GM12873 (cell line): Measurements from ENCODE around the gene KRT3.

Experiments used
- TF ChIP-seq, protein P1 (sequence below): IDR thresholded peaks from 2 replicates; pipeline ENCODE4 v1.5.1; 2012; ENCODE audit warnings: low read depth, mild to moderate bottlenecking, moderate library complexity, low read length, control low read depth; ENCODE audit not compliant: insufficient read depth; ENCODE audit errors: missing control alignments

KRT3 gene

DNA sequence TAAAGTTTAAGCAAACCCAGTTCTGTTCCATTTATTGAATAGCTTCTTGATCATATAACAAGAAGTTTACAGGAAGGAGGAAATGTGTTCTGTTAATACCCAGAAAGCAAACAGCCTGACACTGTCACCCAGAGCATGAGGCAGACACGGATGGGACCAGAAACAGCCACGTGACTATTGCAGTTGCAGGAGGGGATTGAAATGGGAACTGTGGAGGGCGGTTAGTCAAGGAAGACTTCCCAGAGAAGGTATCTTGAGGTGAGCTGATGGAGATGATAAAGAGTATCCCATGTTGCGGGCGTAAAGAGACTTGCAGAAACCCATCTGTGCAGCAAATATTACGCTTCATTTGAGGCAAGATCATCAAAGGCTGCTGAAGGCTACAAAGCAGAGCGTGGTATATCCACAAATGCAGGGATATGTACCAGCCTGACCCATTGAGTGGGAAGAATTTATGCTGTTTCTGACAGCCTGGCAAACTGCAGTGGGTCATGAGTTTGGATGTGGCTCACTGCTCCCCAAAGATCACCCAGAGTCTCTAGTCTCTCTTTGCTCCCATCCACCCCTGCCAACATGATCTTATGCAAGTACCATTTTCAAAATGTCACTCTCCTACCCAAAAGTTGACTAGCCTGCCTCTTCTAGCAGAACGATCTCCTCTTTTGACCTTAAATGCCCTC, 39.5 kb downstream of the KRT3 start:
- TF ChIP-seq, protein P1, sequence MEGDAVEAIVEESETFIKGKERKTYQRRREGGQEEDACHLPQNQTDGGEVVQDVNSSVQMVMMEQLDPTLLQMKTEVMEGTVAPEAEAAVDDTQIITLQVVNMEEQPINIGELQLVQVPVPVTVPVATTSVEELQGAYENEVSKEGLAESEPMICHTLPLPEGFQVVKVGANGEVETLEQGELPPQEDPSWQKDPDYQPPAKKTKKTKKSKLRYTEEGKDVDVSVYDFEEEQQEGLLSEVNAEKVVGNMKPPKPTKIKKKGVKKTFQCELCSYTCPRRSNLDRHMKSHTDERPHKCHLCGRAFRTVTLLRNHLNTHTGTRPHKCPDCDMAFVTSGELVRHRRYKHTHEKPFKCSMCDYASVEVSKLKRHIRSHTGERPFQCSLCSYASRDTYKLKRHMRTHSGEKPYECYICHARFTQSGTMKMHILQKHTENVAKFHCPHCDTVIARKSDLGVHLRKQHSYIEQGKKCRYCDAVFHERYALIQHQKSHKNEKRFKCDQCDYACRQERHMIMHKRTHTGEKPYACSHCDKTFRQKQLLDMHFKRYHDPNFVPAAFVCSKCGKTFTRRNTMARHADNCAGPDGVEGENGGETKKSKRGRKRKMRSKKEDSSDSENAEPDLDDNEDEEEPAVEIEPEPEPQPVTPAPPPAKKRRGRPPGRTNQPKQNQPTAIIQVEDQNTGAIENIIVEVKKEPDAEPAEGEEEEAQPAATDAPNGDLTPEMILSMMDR = no peak

DNA sequence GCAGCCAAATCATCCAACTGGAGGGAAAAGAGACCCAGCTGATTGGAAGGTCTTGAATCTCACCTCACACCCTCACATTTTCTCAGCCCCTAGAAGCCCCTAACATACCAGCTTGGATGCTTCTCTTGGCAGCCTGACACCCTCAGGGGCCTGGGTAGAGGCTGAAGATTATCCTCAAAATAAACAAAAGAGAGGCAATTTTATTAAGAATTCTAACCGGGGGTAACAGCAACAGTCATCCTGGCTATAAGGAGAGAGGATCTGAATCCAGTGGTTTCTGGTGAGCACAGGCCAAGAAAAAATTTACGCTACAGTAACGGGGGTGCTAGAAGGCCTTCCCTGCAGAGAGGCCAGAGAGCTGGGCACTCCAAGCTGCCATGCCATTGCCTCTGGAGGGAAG, 40.4 kb downstream of the KRT3 start:
- TF ChIP-seq, protein P1 = no peak

DNA sequence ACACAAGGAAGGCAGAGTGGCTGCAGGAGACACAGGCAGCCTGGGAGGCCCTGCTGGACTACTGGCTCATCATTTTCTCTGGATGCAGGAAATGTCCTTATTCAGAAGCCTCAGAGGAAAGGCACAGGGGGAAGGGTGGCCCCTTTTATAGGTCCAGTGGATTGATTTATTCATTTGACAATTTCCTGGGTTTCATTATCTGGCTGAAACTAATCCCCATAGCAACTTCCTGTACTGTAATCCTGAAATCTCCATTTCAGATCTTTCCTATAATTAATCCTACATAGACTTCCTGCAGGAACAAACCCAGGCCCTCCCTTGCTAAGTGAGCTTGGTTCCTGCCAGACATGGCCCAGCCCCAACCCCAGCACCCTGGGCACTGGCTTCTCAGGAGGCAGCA, 41.8 kb downstream of the KRT3 start:
- TF ChIP-seq, protein P1 = no peak

DNA sequence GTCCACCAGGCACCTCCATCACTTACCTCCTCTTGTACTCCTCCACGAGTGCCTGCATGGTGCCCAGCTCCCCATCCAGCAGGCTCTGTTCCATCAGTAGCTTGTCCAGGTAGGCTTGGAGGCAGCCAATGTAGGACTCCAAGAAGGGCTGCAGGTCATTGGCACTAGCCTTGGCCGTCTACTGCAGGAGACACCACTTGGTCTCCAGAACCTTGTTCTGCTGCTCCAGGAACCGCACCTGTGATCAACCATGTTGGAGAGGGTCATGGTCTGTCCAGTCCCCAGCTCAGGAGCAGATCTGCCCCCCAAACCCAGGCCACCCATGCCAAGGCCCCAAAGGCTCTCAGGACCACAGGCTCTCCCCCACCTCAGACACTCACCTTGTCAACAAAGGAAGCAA, 42.6 kb downstream of the KRT3 start:
- TF ChIP-seq, protein P1 = no peak

DNA sequence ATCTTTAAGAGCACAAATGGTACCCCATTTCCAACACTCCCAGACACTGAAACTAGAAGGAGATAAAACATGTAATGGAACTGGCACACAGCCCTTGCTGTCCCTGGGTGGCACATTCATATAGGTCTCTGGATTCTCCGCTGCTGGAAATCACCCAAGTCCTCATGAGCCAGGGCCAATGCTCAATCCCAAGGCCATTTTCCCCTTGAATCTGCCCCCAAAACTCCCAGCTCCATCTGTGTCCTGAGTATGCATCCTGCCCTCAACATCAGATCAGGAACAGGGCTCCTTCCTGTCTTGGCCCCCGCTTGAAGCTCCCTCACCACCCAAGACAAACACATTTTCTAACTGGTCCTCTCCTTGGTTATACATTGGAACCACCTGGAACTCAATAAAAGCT, 43.4 kb downstream of the KRT3 start:
- TF ChIP-seq, protein P1 = no peak

DNA sequence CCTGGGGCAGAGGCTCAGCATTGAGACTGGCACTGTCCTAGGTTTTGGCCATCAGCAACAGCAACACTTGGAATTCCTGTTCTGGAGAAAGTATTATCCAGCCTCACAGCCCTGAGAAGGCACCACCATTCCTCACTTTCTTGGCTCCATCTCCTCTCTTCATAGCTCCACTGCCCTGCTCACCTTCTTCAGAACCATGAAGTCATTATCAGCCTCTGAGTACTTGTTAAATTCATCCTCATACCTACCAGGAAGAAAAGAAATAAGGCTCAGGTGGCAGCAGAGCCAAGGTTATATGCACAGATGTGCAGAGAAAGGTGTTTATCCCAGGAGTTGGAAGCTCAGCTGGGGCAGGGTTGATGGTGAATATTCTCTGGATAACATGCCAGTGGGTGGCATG, 44.1 kb downstream of the KRT3 start:
- TF ChIP-seq, protein P1 = no peak

DNA sequence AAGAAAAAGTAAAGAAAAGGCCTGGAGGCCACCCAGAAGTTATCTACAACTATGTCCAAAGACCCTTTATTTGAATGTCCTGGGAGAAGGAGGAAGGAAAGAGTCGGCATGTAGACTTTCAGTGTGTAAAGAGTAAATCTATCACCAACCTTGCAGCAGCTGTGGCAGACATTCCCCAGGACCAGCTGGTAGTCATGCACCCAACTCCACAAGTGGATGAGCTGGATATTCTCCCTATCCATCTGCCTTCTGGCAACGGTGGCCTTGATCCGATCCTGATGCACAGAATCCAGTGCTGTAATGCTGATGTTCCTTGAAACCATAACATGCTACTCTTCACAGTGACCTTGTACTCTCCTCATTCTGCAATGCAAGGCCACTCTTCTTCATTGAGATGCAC, 46.1 kb downstream of the KRT3 start:
- TF ChIP-seq, protein P1 = no peak
